Hematopoietic multipotent progenitor cell treated with erythropoietin and hydrocortisone succinate and interleukin-3 and kit ligand, for 17 days (in vitro differentiated cells): ENCODE data around the gene AP1G1.
A peak's percentile ranks its signal among the peaks of the same experiment; 100 is the strongest.
"Not testable (repeated sequence)": the region's sequence is repeated elsewhere in the genome, so short reads cannot be mapped to it uniquely, and the experiment has no call there.

Experiments
- DNase-seq: peaks from one replicate; pipeline ENCODE4 v3.0.0-alpha.2; 2015; ENCODE audit warnings: low spot score

Gene AP1G1

GRCh38 chr16:71807905-71808592 lies 585 bp downstream of the AP1G1 start:
- DNase-seq: peak; percentile 85

DNA sequence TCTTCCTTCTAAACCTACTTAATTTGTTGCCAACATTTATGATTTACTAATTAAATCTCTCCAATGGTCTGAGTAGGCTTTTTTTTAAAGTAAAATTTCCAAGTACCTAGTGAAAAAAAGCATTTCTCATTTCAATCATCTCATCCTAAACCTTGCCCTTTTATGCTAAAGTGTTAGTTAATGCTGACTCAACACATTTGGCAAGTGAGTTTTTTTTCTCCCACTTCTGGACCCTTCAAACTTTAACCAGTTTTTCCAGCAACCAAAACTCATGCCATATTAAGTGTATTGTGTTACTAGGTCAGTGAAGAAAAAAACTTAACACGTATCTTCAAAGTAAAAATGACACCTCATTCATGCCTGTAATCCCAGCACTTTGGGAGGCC lies 5.3 kb downstream of the AP1G1 start:
- no peak for DNase-seq

DNA sequence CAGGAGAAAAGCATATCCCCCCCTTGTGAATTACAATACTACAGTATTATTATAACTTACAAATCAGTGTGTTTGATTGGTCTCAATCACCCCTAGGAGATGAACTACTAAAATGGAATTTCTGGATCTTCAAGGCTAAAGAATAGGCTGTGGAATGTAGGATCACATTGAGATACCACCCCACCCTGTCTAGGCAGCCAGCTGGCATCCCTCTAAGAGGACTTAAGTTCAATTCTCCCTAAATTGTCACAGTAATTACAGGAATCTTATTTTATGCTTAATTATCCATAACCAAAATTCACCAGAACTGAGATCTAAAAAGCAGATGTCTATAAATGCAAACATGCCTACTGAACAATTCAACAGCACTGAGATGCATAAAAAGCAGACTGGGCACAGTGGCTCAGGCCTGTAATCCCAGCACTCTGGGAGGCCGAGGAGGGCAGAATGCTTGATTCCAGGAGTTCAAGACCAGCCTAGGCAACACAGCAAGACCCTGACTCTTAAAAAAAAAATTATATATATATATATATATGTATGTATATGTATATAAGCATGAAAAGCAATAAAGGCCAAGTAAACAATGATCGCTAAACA lies 12.0 kb downstream of the AP1G1 start:
- DNase-seq: no peak

GRCh38 chr16:71794943-71795342 lies 13.7 kb downstream of the AP1G1 start:
- no peak for DNase-seq

DNA sequence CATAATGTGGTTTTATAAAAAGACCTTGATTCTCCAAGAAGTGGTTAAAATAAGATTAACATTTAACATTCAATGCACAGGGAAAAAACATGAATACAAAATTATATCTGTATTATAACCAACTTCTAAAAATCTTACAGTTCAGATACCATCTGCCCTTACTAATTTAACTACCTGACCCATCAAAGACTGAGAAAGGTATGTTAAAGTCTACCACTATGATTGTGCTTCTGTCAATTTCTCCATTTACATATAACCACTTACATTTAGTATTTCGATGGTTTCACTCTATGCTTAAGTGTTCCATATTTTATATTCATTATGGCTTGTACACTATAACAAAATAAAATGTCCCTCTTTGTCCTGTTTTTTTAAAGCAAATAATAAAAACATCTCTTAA lies 14.6 kb downstream of the AP1G1 start:
- no peak for DNase-seq

- DNase-seq: no peak
Measured at GRCh38 chr16:71792176-71792575, 16.5 kb downstream of the AP1G1 start.

DNA sequence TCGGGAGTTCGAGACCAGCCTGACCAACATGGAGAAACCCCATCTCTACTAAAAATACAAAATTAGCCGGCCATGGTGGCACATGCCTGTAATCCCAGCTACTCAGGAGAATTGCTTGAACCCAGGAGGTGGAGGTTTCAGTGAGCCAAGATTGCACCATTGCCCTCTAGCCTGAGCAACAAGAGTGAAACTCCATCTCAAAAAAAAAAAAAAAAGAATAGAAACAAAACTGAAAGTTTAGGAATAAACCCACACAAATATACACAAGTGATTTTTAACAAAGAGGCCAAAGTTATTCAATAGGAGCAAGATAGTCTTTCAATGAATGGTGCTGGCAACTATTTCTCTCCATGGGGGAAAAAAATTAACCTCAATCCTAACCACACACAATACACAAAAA lies 18.3 kb downstream of the AP1G1 start:
- not testable (repeated sequence) for DNase-seq

GRCh38 chr16:71789136-71789535 lies 19.5 kb downstream of the AP1G1 start:
- DNase-seq: no peak

DNA sequence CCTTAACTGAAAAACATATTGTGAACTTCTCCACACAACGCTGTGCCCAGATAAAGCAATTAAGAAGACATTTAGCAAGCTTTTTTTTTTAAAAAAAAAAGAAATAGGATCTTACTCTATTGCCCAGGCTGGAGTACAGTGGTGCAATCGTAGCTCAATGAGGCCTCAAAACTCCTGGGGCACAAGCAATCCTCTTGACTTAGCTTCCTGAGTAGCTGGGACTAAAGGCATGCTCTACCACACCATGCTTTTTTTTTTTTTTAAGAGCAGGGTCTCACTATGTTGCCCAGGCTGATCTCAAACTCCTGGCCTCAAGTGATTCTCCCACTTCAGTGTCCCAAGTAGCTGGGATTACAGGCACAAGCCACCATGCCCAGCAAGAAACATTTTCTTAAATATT lies 20.1 kb downstream of the AP1G1 start:
- DNase-seq: no peak

DNA sequence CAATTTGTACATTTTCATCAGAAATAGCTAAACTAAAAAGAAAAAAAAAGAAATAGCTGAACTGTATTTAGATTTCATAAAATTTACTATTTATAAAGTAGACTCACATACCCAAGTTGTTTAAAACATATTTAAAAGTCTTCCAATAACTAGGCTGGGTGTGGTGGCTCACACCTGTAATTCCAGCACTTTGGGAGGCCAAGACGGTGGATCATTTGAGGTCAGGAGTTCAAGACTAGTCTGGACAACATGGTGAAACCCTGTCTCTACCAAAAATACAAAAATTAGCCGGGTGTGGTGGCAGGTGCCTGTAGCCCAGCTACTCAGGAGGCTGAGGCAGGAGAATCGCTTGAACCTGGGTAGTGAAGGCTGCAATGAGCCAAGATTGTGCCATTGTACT lies 23.5 kb downstream of the AP1G1 start:
- not testable (repeated sequence) for DNase-seq

DNA sequence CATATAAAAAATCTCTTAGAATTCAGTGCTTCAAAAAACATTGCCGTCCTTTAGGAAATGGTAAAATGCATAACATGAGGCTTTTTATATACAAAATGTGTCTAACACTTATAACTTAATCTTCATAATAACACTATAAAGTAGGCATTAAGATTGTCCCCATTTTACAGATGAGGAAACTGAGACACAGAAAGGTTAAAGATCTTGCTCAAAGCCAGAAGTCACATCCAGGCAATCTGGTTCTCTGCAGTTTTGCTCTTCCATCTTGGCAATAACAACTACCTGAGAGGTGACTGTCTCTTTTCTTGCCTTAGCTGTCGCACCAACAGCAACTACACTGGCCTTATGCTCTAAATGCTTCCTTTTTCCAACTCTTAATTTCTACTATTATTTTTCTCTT lies 24.5 kb downstream of the AP1G1 start:
- DNase-seq: no peak

DNA sequence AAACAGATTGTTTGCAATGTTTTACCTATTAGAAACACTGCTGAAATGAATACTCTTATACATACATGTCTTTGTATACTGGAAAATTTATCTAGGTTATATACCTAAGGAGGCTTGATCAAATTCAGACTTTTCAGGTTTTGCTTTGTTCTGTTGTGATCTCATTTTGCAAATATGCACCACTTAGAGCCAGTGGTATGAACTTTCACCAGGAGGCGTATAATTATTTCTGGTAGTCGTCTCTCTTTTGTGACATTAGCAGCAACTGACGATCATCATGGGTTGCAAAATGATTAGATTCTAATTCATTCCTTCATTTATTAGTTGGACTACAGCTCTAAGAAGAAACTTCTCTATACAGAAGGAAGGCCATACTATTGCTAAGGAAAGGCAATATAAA lies 26.9 kb downstream of the AP1G1 start:
- DNase-seq: no peak

DNA sequence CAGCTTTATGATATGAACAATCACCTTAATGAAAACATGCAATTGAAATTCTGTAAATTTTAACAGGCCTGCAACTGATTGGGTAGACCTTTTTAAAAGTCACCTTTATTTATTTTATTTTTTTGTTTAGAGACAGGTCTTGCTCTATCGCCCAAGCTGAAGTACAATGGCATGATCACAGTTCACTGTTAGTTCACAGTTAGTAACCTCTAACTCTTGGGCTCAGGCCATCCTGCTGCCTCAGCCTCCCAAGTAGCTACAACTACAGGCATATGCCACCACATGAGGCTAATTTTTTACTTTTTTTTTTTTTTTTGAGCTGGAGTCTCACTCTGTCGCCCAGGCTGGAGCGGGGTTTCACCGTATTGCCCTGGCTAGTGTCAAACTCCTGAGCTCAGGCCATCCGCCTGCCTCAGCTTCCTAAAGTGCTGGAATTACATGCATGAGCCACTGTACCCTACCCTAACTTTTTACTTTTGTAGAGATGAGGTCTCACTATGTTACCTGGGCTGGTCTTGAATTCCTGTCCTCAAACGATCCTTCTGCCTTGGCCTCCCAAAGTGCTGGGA lies 28.0 kb downstream of the AP1G1 start:
- no peak for DNase-seq

GRCh38 chr16:71778780-71779179 lies 29.9 kb downstream of the AP1G1 start:
- no peak for DNase-seq

DNA sequence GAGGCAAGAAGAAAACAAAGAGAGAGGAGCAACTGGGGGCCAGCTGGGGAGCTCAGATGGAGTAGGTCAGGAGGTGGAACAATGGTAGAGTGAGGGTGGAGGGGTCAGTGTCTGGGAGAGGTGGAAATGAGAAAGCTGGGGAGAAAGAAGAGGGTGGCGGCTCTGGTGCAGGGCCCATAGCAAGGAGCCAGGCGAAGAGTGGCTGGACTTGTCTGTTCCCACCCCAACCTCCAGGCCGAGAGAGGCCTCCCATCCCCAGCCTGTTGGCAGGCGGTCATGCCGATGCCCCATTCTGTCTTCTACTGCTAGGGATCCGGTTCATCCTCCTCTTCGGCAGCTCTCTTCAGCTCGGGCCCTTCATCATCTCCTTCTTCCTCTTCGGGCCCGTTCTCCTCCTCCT lies 31.3 kb downstream of the AP1G1 start:
- no peak for DNase-seq

DNA sequence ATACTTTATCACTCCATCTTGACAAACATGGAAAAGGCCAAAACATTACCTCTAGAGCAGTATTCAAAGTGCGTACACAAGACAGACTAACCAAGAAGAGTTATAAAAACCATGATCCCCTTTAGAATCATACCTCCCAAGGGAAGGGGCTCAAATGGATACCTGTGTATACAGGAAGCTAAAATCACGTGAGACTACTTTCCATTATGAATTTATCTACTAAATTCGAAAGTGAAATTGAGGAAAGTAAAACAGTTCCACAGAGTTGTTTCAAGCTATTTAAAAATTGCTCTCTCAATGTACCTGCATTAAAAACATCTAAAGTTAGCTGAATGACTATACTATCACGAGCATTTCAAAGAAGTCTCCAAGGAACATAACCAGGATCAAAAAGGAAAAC lies 32.7 kb downstream of the AP1G1 start:
- DNase-seq: no peak

DNA sequence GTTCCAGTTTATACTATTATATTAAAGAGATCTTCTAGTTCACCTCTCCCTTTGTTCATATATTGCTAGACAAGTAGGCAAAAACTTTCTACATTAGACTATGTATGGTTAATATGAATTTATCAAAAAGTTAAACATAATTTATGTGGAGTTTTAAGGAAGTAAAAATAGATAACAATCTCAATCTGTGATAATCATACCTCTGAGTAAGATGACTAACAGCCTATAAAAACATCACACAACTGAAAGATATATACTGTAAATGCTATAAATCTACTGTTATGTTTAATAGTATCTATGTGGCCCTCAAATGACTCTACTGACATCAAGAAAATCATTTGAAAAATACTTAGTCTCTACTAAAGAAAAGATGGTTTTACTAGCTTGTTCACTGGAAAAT lies 37.1 kb downstream of the AP1G1 start:
- no peak for DNase-seq

DNA sequence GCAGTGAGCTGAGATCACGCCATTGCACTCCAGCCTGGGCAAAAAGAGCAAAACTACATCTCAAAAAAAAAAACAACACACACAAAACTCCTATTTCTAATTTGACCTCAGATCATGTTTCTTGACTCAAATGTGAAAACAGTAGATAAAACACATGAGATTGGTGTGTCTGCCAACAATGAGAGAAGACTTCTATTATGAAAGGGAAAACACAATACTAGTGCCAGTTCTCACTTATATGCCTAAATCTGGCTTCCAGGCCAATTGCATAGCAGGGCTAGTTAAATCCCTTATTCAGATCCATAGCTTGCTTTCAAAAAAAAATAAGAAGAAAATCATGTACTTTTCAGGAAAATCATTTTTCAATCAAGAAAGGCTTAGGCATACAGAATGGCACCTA lies 39.4 kb downstream of the AP1G1 start:
- DNase-seq: no peak

DNA sequence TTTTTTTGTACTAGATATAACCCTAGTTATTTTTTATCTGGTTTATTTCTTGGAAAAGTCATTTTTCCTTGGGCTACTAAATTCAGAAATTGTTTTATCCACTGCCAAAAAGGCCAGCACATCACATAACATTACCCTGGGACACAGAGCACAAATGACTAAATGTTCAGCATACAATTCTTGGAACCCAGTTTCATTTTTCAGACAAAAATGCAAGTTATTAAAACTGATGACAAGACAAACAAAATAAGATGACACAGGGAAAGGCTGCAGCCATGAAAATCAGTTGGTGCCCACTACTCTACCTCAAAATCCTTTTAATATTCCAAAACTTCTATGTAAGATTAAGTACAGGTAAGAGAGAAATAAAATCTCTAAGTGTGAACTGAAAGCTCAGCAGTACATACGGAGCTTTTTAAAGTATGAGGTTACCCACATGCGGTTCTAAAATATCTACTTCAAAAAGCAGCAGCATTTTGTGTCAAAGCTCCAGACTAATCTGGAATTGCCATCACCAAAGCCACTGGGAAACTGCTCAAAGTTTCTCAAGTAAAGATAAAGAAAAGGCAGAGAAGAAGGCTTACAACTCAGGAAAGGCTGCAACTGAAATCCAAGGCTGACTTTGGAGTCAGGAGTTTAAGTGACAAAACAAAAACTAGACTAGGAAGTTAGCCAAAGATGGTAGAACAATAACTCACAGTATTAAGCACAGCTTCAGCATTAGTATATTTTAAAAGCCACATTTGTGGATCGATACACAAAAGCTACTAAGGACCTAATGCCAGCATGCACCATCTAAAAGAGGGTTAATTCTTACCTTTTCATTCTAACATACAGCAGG lies 41.4 kb downstream of the AP1G1 start:
- no peak for DNase-seq

GRCh38 chr16:71762186-71762585 lies 46.4 kb downstream of the AP1G1 start:
- no peak for DNase-seq

- no peak for DNase-seq
Measured at GRCh38 chr16:71761097-71761496, 47.5 kb downstream of the AP1G1 start.

GRCh38 chr16:71758293-71758760 lies 50.3 kb downstream of the AP1G1 start:
- DNase-seq: no peak

- no peak for DNase-seq
Measured at GRCh38 chr16:71754652-71755051, 54.0 kb downstream of the AP1G1 start.
